Measurements from ENCODE around the gene EMP1.

GRCh38 chr12:13241833-13242488 is 45.4 kb downstream of the EMP1 start:
- TF ChIP-seq EZH2 (IDR thresholded peaks at IDR 0.05; ENCODE audit: borderline replicate concordance, low read depth, low read length, severe bottlenecking) (no peak), CTCF (IDR thresholded peaks at IDR 0.05; ENCODE audit: extremely low read depth in 1 of 2, insufficient read depth in 1 of 2, low read depth in 1 of 2, low read length in 2 of 2) (no peak), POLR2AphosphoS5 (IDR thresholded peaks at IDR 0.05; ENCODE audit: insufficient read depth, low read depth, low read length) (no peak), POLR2A (IDR thresholded peaks at IDR 0.05; ENCODE audit: low read depth, low read length) (no peak), JUN (IDR thresholded peaks at IDR 0.05; ENCODE audit: borderline replicate concordance, insufficient read depth, insufficient read length, low read depth) (no peak)

All from endothelial cell of umbilical vein (primary cell).